H1 (cell line): ENCODE measurements around the gene NXT1. TPM values are rescaled to one million over a fixed set of nuclear protein-coding genes. Genes with fewer than 3 reads are reported as not detected.

Experiments used
- CTCF ChIA-PET: fragments of 300-600 bp; sonication (Branson Sonifier 250); formaldehyde crosslinking; loops from one replicate; lab custom pipeline; 2021; ENCODE audit not compliant: partially characterized antibody; lab: Charles Lee
- POLR2A ChIA-PET: fragments of 300-600 bp; sonication (Branson Sonifier 250); formaldehyde crosslinking; loops from one replicate; lab custom pipeline; 2021; ENCODE audit warnings: inconsistent platforms; ENCODE audit not compliant: partially characterized antibody; lab: Charles Lee
- DNase-seq, 2 experiments: peaks; one replicate each; pipeline versions ENCODE4 v3.0.0 to v3.0.0-alpha.2; 2010 to 2022; ENCODE audit warnings: low spot score in 2 of 2, low read depth in 1 of 2, mixed read lengths in 1 of 2
- FAIRE-seq: peaks from 2 replicates; lab custom pipeline; 2011; peaks lifted over from hg19 to GRCh38; lab: Jason Lieb, UNC
- H2AFZ ChIP-seq: 2 replicates; pipeline ENCODE4 v1.8.1; 2012; ENCODE audit warnings: low read length, inconsistent platforms
- H2AK5ac ChIP-seq: 2 replicates; pipeline ENCODE4 v1.6.1; 2013; ENCODE audit warnings: low read depth, low read length
- H2BK120ac ChIP-seq: replicated peaks from 2 replicates; pipeline ENCODE3; 2013; ENCODE audit warnings: low read depth, low read length, inconsistent platforms
- H2BK12ac ChIP-seq: 2 replicates; pipeline ENCODE4 v1.6.1; 2013; ENCODE audit warnings: low read depth, low read length
- H2BK15ac ChIP-seq: 2 replicates; pipeline ENCODE4 v1.6.1; 2013; ENCODE audit warnings: low read length
- H2BK20ac ChIP-seq: 2 replicates; pipeline ENCODE4 v1.6.1; 2013; ENCODE audit warnings: low read length
- H2BK5ac ChIP-seq: 2 replicates; pipeline ENCODE4 v1.6.1; 2013; ENCODE audit warnings: low read depth, low read length
- H3K14ac ChIP-seq: 2 replicates; pipeline ENCODE4 v1.6.1; 2013; ENCODE audit warnings: inconsistent platforms; ENCODE audit not compliant: insufficient read length
- H3K18ac ChIP-seq: 2 replicates; pipeline ENCODE4 v1.6.1; 2013; ENCODE audit warnings: low read length; ENCODE audit errors: extremely low read depth
- H3K23ac ChIP-seq: 2 replicates; pipeline ENCODE4 v1.6.1; 2013; ENCODE audit warnings: inconsistent platforms; ENCODE audit not compliant: insufficient read length
- H3K23me2 ChIP-seq: 2 replicates; pipeline ENCODE4 v1.6.1; 2013; ENCODE audit warnings: low read depth, low read length
- H3K27ac ChIP-seq: 2 replicates; pipeline ENCODE4 v1.6.1; 2011; ENCODE audit warnings: low read depth, low read length, inconsistent platforms
- H3K27me3 ChIP-seq, 4 experiments: replicated peaks in 1 of 4; 1 replicate in 1 of 4; 2 replicates in 3 of 4; pipeline versions ENCODE4 v1.6.1 to v1.8.1; 2011 to 2013; ENCODE audit warnings: low read length in 3 of 4, mild to moderate bottlenecking in 3 of 4, inconsistent platforms in 2 of 4, mixed read lengths in 2 of 4, moderate library complexity in 1 of 4; ENCODE audit not compliant: control insufficient read depth in 3 of 4, insufficient read depth in 3 of 4; ENCODE audit errors: extremely low read depth in 1 of 4
- H3K36me3 ChIP-seq, 4 experiments: 2 replicates each; pipeline versions ENCODE4 v1.6.1 to v1.8.1; 2011 to 2013; ENCODE audit warnings: mild to moderate bottlenecking in 4 of 4, low read length in 3 of 4, moderate library complexity in 2 of 4, control low read depth in 1 of 4, inconsistent platforms in 1 of 4; ENCODE audit not compliant: insufficient read depth in 4 of 4, control insufficient read depth in 2 of 4
- H3K4ac ChIP-seq: replicated peaks from 2 replicates; pipeline ENCODE3; 2013; ENCODE audit warnings: low read length, low read depth, mixed read lengths, inconsistent platforms; ENCODE audit not compliant: insufficient read length
- H3K4me1 ChIP-seq, 4 experiments: replicated peaks in 1 of 4; 1 replicate in 1 of 4; 2 replicates in 3 of 4; pipeline versions ENCODE4 v1.6.1 to v1.8.1; 2011 to 2013; ENCODE audit warnings: low read length in 3 of 4, inconsistent platforms in 2 of 4, mixed read lengths in 1 of 4; ENCODE audit not compliant: insufficient read depth in 4 of 4, control insufficient read depth in 3 of 4
- H3K4me2 ChIP-seq, 2 experiments: 2 replicates each; pipeline versions ENCODE4 v1.6.1 to v1.8.1; 2011 to 2013; ENCODE audit warnings: low read depth in 2 of 2, low read length in 2 of 2, control low read depth in 1 of 2, inconsistent platforms in 1 of 2, mild to moderate bottlenecking in 1 of 2; ENCODE audit not compliant: insufficient read depth in 1 of 2
- H3K4me3 ChIP-seq, 4 experiments: fragments of 200-600, 300-600 bp in 1 of 4; sonication (generic), shearing (Covaris generic), sonication (Bioruptor Twin) in 1 of 4; 2 replicates each; pipeline versions ENCODE4 v1.5.1 to v1.8.1; 2011 to 2016; ENCODE audit warnings: low read length in 4 of 4, low read depth in 3 of 4, control low read depth in 2 of 4, inconsistent platforms in 2 of 4, mild to moderate bottlenecking in 2 of 4, mixed read lengths in 1 of 4, moderate library complexity in 1 of 4; ENCODE audit not compliant: insufficient read depth in 2 of 4; ENCODE audit errors: extremely low read depth in 1 of 4
- H3K56ac ChIP-seq: replicated peaks from 2 replicates; pipeline ENCODE3; 2013; ENCODE audit warnings: low read depth, mild to moderate bottlenecking, mixed read lengths, low read length, inconsistent platforms; ENCODE audit not compliant: insufficient read length
- H3K79me1 ChIP-seq: 2 replicates; pipeline ENCODE4 v1.6.1; 2013; ENCODE audit warnings: low read depth, low read length, control low read depth
- H3K79me2 ChIP-seq, 2 experiments: 2 replicates each; pipeline versions ENCODE4 v1.6.1 to v1.8.1; 2012 to 2013; ENCODE audit warnings: low read length in 2 of 2, mild to moderate bottlenecking in 2 of 2, inconsistent platforms in 1 of 2; ENCODE audit not compliant: insufficient read depth in 2 of 2, control insufficient read depth in 1 of 2
- H3K9ac ChIP-seq, 4 experiments: replicated peaks in 1 of 4; 1 replicate in 1 of 4; 2 replicates in 3 of 4; pipeline versions ENCODE4 v1.6.1 to v1.8.1; 2011 to 2013; ENCODE audit warnings: low read depth in 3 of 4, low read length in 3 of 4, control low read depth in 2 of 4, mild to moderate bottlenecking in 2 of 4, moderate library complexity in 2 of 4, inconsistent platforms in 1 of 4; ENCODE audit errors: extremely low read depth in 1 of 4
- H3K9me3 ChIP-seq, 2 experiments: 2 replicates each; pipeline versions ENCODE4 v1.6.1 to v1.8.1; 2012 to 2013; ENCODE audit warnings: mild to moderate bottlenecking in 2 of 2, moderate library complexity in 2 of 2, control low read depth in 1 of 2, inconsistent platforms in 1 of 2, low read depth in 1 of 2, low read length in 1 of 2, mixed read lengths in 1 of 2; ENCODE audit not compliant: insufficient read depth in 2 of 2
- H4K20me1 ChIP-seq, 2 experiments: replicated peaks in 1 of 2; 2 replicates each; pipeline versions ENCODE3 to v1.8.1; 2011 to 2013; ENCODE audit warnings: inconsistent platforms in 2 of 2, low read length in 2 of 2, mild to moderate bottlenecking in 1 of 2; ENCODE audit not compliant: insufficient read depth in 2 of 2, control insufficient read depth in 1 of 2
- H4K5ac ChIP-seq: 2 replicates; pipeline ENCODE4 v1.6.1; 2013; ENCODE audit warnings: low read length, low read depth, mixed read lengths, inconsistent platforms; ENCODE audit not compliant: insufficient read length
- H4K8ac ChIP-seq: 2 replicates; pipeline ENCODE4 v1.8.0; 2013; ENCODE audit warnings: mild to moderate bottlenecking, moderate library complexity, low read length, inconsistent platforms; ENCODE audit not compliant: insufficient read depth; ENCODE audit errors: extremely low read depth
- H4K91ac ChIP-seq: replicated peaks from 2 replicates; pipeline ENCODE3; 2013; ENCODE audit warnings: low read length, mixed read lengths, inconsistent platforms; ENCODE audit not compliant: insufficient read length
- CBX8 ChIP-seq: fragments of 300-800, 300-1000 bp; sonication (generic); IDR thresholded peaks from 2 replicates; pipeline ENCODE4 v1.7.1; 2016; ENCODE audit warnings: low read depth, low read length, borderline replicate concordance
- EP300 ChIP-seq, 2 experiments: IDR thresholded peaks; 1 replicate in 1 of 2; 2 replicates in 1 of 2; pipeline ENCODE4 v1.6.1; 2011 to 2012; ENCODE audit warnings: low read depth in 2 of 2, low read length in 2 of 2, mild to moderate bottlenecking in 2 of 2, borderline replicate concordance in 1 of 2, inconsistent platforms in 1 of 2, moderate library complexity in 1 of 2
- GABPA ChIP-seq: IDR thresholded peaks from 2 replicates; pipeline ENCODE4 v1.6.1; 2011; ENCODE audit warnings: mild to moderate bottlenecking, low read length, moderate library complexity, borderline replicate concordance; ENCODE audit not compliant: insufficient read depth
- JUND ChIP-seq: IDR thresholded peaks from 2 replicates; pipeline ENCODE4 v1.6.1; 2011; ENCODE audit warnings: mild to moderate bottlenecking, improper control_type of control experiment, low read length
- KDM1A ChIP-seq: fragments of 200-600, 300-600 bp; sonication (generic); IDR thresholded peaks from 2 replicates; pipeline ENCODE4 v1.7.1; 2016; ENCODE audit warnings: mild to moderate bottlenecking, low read length, borderline replicate concordance
- KDM4A ChIP-seq: IDR thresholded peaks from one replicate; pipeline ENCODE4 v1.7.1; 2012; ENCODE audit warnings: low read depth, mild to moderate bottlenecking, moderate library complexity, low read length, inconsistent platforms; ENCODE audit not compliant: severe bottlenecking
- NANOG ChIP-seq: IDR thresholded peaks from 2 replicates; pipeline ENCODE4 v1.6.1; 2011; ENCODE audit warnings: low read length, low read depth, mild to moderate bottlenecking, inconsistent platforms; ENCODE audit not compliant: insufficient read depth, poor library complexity, severe bottlenecking
- POLR2AphosphoS5 ChIP-seq: IDR thresholded peaks from 2 replicates; pipeline ENCODE4 v1.6.1; 2011; ENCODE audit warnings: low read depth, low read length
- RXRA ChIP-seq: IDR thresholded peaks from 2 replicates; pipeline ENCODE4 v1.6.1; 2011; ENCODE audit warnings: low read depth, mild to moderate bottlenecking, low read length, moderate library complexity; ENCODE audit not compliant: insufficient read depth
- SUZ12 ChIP-seq: fragments of 200-600 bp; sonication (generic); IDR thresholded peaks from 2 replicates; pipeline ENCODE4 v1.6.1; 2012; ENCODE audit warnings: mild to moderate bottlenecking, inconsistent platforms, low read length, moderate library complexity, mixed read lengths
- TAF7 ChIP-seq: optimal IDR thresholded peaks from 2 replicates; pipeline ENCODE3; 2011; ENCODE audit warnings: low read depth, mild to moderate bottlenecking, inconsistent platforms, low read length, moderate library complexity, borderline replicate concordance
- WGBS, 2 experiments: shearing (Covaris generic) in 1 of 2; methylation state at CpG; one replicate each; pipeline versions ENCODE4 v1.1.6 to v1.1.7; 2013 to 2015; ENCODE audit warnings: low lambda C conversion rate in 2 of 2, mixed read lengths in 2 of 2, inconsistent platforms in 1 of 2, low coverage in 1 of 2, missing lambda C conversion rate in 1 of 2; ENCODE audit not compliant: insufficient replicate concordance in 2 of 2, insufficient coverage in 1 of 2, insufficient read length in 1 of 2; ENCODE audit errors: extremely low coverage in 1 of 2, missing lambda C conversion rate in 1 of 2; 5-methylcytosine and 5-hydroxymethylcytosine counted together
- polyA plus RNA-seq, 7 experiments: library from polyadenylated mRNA; depleted of rRNA in 3 of 7; stranded (reverse) in 5 of 7; unstranded in 2 of 7; fragments of >200 nt in 5 of 7; fragments of 200-250 nt in 2 of 7; gene quantifications; 1 replicate in 5 of 7; 2 replicates in 1 of 7; 4 replicates in 1 of 7; pipeline versions ENCODE4 v1.2.1 to v1.2.3, GENCODE V29; 2011 to 2013; ENCODE audit warnings: missing spikeins in 2 of 7, mixed read lengths in 2 of 7
- total RNA-seq: library from RNA; stranded (reverse); fragmentation: NEBNext Ultra II Directional; extraction: Animal tissue kit (Norgen Biotek cat#: 25700); gene quantifications from 2 replicates; pipeline ENCODE4 v1.2.1, GENCODE V29; 2021

NXT1 gene
- total and polyA plus RNA-seq, 2 of the 8 experiments (the other 6 are each of a cell fraction or from before 2014, with no cell fraction given) = 23.1 to 26.5 TPM

- no peak overlapping the region for H2AFZ ChIP-seq
- ChIA-PET CTCF (interaction anchor here (1.0 to 1.6 kb wide), 2 partner anchors 11 to 65 kb away, joined by 3 to 5 read pairs; no protein-coding TSS in a partner anchor), POLR2A (no interaction called here)
- H3K9ac ChIP-seq = no peak overlapping the region
- no peak overlapping the region for H2BK12ac ChIP-seq
- no peaks in the 10 kb centered on the region for H3K23me2 ChIP-seq
- no peak overlapping the region for H3K18ac ChIP-seq
- H3K4me2 ChIP-seq = no peak overlapping the region
- 95% methylated on average over 10 of the region's 10 CpGs; no CpG with 5 or more reads in 1 of the 2 experiments for WGBS, 2 experiments
- no peaks in the 10 kb centered on the region; the same call in 1 of the 2 replicates for H3K79me1 ChIP-seq
- H2BK120ac ChIP-seq = no peak overlapping the region
- no peak for FAIRE-seq
- no peak overlapping the region for H3K23ac ChIP-seq
- H3K14ac ChIP-seq = no peak overlapping the region
- no peak overlapping the region for H4K8ac ChIP-seq
- TF ChIP-seq CBX8 (no peak), NANOG (no peak), KDM4A (no peak), SUZ12 (no peak), POLR2AphosphoS5 (no peak), GABPA (no peak), JUND (no peak), EP300 (IDR thresholded peaks at IDR 0.05; ENCODE audit: borderline replicate concordance in 1 of 2, low read depth in 2 of 2, low read length in 2 of 2) (no peak), KDM1A (no peak), TAF7 (no peak), RXRA (no peak)
- H4K5ac ChIP-seq = no peak overlapping the region
- no peak overlapping the region for H4K91ac ChIP-seq
- H2AK5ac ChIP-seq = no peak overlapping the region
- H2BK15ac ChIP-seq = no peak overlapping the region
- no peak for DNase-seq
- H3K4ac ChIP-seq = no peak overlapping the region
- H3K36me3 ChIP-seq = no peaks in the 10 kb centered on the region
- H3K4me1 ChIP-seq = no peaks in the 10 kb centered on the region
- no peak overlapping the region for H3K4me3 ChIP-seq
- H3K79me2 ChIP-seq = no peaks in the 10 kb centered on the region
- no peaks in the 10 kb centered on the region for H3K9me3 ChIP-seq
- no peak overlapping the region for H2BK20ac ChIP-seq
- no peak overlapping the region for H3K27ac ChIP-seq
- no peak overlapping the region for H3K56ac ChIP-seq
- no peaks in the 10 kb centered on the region; a peak in 1 of 7 replicates for H3K27me3 ChIP-seq
- no peaks in the 10 kb centered on the region for H4K20me1 ChIP-seq
- H2BK5ac ChIP-seq = no peak overlapping the region
Observed at GRCh38 chr20:23309781-23310180, 40.8 kb upstream of the NXT1 start.
